Measurements from ENCODE around the gene SLITRK3. TPM values are rescaled to one million over a fixed set of nuclear protein-coding genes. Genes with fewer than 3 reads are reported as not detected.

SLITRK3 gene
- total and polyA plus RNA-seq, 2 donors (not counting 1 experiment from before 2014, with no cell fraction given) = not detected

- no peaks in the 10 kb centered on the region for H3K9me3 ChIP-seq (ENCODE audit: control extremely low read depth in 1 of 3, control insufficient read depth in 2 of 3, insufficient read depth in 1 of 3, low read length in 2 of 3)
- no peak overlapping the region for H3K4me3 Mint-ChIP-seq
- no peaks in the 10 kb centered on the region for H3K36me3 ChIP-seq (replicated peaks in 1 of 2; ENCODE audit: control extremely low read depth in 1 of 2, control insufficient read depth in 1 of 2, extremely low read depth in 1 of 2, insufficient read depth in 2 of 2, low read length in 1 of 2)
- ATAC-seq (ENCODE audit: low read depth) (no peak), DNase-seq (no peak)
- intact Hi-C loops (cut with micrococcal nuclease) = no loop called here
- no peak overlapping the region for H3K4me2 ChIP-seq (replicated peaks; ENCODE audit: low read depth, low read length, poor library complexity, severe bottlenecking)
- ChIA-PET CTCF (no interaction called here), POLR2A (no interaction called here)
- H3K4me3 ChIP-seq (ENCODE audit: control extremely low read depth in 1 of 5, extremely low read depth in 1 of 5, insufficient read depth in 1 of 5, low read depth in 2 of 5, low read length in 4 of 5) = no peak overlapping the region
- H3K27me3 Mint-ChIP-seq = no peaks in the 10 kb centered on the region
- no peaks in the 10 kb centered on the region for H3K4me1 Mint-ChIP-seq
- H3K9me3 Mint-ChIP-seq (ENCODE audit: insufficient read depth) = peaks cover 2% of the 10 kb centered on the region
- no CpG with 5 or more reads among the region's 1 CpG for WGBS (ENCODE audit: insufficient coverage)
- H4K20me1 ChIP-seq (ENCODE audit: control insufficient read depth, insufficient read depth, low read length, poor library complexity, severe bottlenecking) = no peaks in the 10 kb centered on the region
- H3K4me1 ChIP-seq (ENCODE audit: control insufficient read depth in 2 of 2, insufficient read depth in 2 of 2, low read length in 2 of 2) = no peaks in the 10 kb centered on the region
- no peak overlapping the region for H2AFZ ChIP-seq (ENCODE audit: insufficient read depth, low read depth, low read length, poor library complexity, severe bottlenecking)
- no peak overlapping the region for H3K27ac ChIP-seq (ENCODE audit: low read length in 2 of 2)
- H3K27ac Mint-ChIP-seq = no peak overlapping the region
- H3K79me2 ChIP-seq (ENCODE audit: control insufficient read depth, insufficient read depth, low read length) = no peaks in the 10 kb centered on the region
- no peaks in the 10 kb centered on the region for H3K27me3 ChIP-seq (replicated peaks in 1 of 4; ENCODE audit: control extremely low read depth in 1 of 4, control insufficient read depth in 3 of 4, insufficient read depth in 4 of 4, low read length in 3 of 4)
- TF ChIP-seq EZH2 (IDR thresholded peaks at IDR 0.05; ENCODE audit: borderline replicate concordance, insufficient read depth, low read depth, low read length, poor library complexity, severe bottlenecking) = no peak
- no peak for TF ChIP-seq CTCF (IDR thresholded peaks at IDR 0.05)
- no peak overlapping the region for H3K9ac ChIP-seq (ENCODE audit: low read length)
Observed at GRCh38 chr3:165162883-165163282, 33.3 kb downstream of the SLITRK3 start.

- Histone ChIP-seq H3K9ac (ENCODE audit: low read length) (no peak overlapping the region), H3K4me3 (ENCODE audit: control extremely low read depth in 1 of 5, extremely low read depth in 1 of 5, insufficient read depth in 1 of 5, low read depth in 2 of 5, low read length in 4 of 5) (no peak overlapping the region), H3K27ac (ENCODE audit: low read length in 2 of 2) (no peak overlapping the region), H3K79me2 (ENCODE audit: control insufficient read depth, insufficient read depth, low read length) (no peaks in the 10 kb centered on the region), H3K4me2 (replicated peaks; ENCODE audit: low read depth, low read length, poor library complexity, severe bottlenecking) (no peak overlapping the region), H3K9me3 (ENCODE audit: control extremely low read depth in 1 of 3, control insufficient read depth in 2 of 3, insufficient read depth in 1 of 3, low read length in 2 of 3) (no peaks in the 10 kb centered on the region), H2AFZ (ENCODE audit: insufficient read depth, low read depth, low read length, poor library complexity, severe bottlenecking) (no peak overlapping the region), H3K27me3 (replicated peaks in 1 of 4; ENCODE audit: control extremely low read depth in 1 of 4, control insufficient read depth in 3 of 4, insufficient read depth in 4 of 4, low read length in 3 of 4) (no peaks in the 10 kb centered on the region), H4K20me1 (ENCODE audit: control insufficient read depth, insufficient read depth, low read length, poor library complexity, severe bottlenecking) (no peaks in the 10 kb centered on the region), H3K4me1 (ENCODE audit: control insufficient read depth in 2 of 2, insufficient read depth in 2 of 2, low read length in 2 of 2) (no peaks in the 10 kb centered on the region), H3K36me3 (replicated peaks in 1 of 2; ENCODE audit: control extremely low read depth in 1 of 2, control insufficient read depth in 1 of 2, extremely low read depth in 1 of 2, insufficient read depth in 2 of 2, low read length in 1 of 2) (no peaks in the 10 kb centered on the region)
- ChIA-PET POLR2A (no interaction called here), CTCF (no interaction called here)
- Mint-ChIP-seq H3K27ac (no peak overlapping the region), H3K9me3 (ENCODE audit: insufficient read depth) (peaks cover 2% of the 10 kb centered on the region), H3K4me1 (no peaks in the 10 kb centered on the region), H3K27me3 (no peaks in the 10 kb centered on the region), H3K4me3 (no peak overlapping the region)
- intact Hi-C loops (cut with micrococcal nuclease) = no loop called here
- DNase-seq = no peak
- ATAC-seq (ENCODE audit: low read depth) = no peak
- no CpG with 5 or more reads among the region's 1 CpG for WGBS (ENCODE audit: insufficient coverage)
- no peak for TF ChIP-seq EZH2 (IDR thresholded peaks at IDR 0.05; ENCODE audit: borderline replicate concordance, insufficient read depth, low read depth, low read length, poor library complexity, severe bottlenecking)
- TF ChIP-seq CTCF (IDR thresholded peaks at IDR 0.05) = no peak
Observed at GRCh38 chr3:165159760-165160421, 36.3 kb downstream of the SLITRK3 start.
